ENCODE measurements around the gene LENEP.

- TF ChIP-seq CTCF (conservative IDR thresholded peaks at IDR 0.05) (no peak), EZH2 (IDR thresholded peaks at IDR 0.05; ENCODE audit: low read depth) (no peak)
Observed at GRCh38 chr1:154956544-154956941, 36.8 kb upstream of the LENEP start.
